ENCODE data around the gene KCTD16. TPM values are rescaled to one million over a fixed set of nuclear protein-coding genes. Genes with fewer than 3 reads are reported as not detected.

The KCTD16 gene
- polyA plus RNA-seq, 1 donor (not counting 4 experiments of a cell fraction or from before 2014, with no cell fraction given) = 0.04 TPM

DNA sequence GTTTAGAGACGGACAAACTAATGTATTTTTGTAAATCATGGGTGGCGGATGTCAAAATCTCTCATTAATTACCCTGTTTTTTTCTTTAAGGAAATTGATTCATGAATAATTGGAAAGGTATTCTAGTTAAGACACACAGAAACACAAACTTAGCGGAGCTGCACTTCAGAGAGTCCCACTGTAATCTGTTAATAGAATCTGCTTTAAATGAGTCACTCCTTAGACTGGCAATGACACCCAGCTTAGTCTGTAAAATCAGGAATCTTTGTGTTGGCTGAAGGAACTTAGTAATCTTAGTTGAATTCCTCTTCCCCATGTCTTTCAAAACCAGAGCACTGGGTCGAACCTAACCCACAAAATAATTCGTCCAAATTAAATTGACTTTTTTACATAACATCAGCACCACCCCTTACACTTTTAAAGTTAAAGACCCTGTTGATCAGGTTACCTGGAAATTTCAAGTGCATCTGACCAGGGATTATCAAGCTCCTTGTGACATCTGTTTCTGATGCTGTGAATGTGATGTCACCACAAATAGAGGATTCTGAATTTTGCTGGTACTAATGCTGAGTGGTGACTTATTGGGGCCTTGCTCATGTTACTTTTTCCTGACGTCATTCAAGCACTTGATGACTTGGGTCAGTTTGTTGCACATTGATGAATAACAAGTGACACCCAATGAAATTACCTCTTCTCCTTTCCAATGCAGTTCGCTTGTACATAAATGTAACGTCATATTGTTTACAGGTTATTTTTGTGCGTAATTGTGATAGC lies 313.6 kb downstream of the KCTD16 start:
- no peak for FAIRE-seq
- Histone ChIP-seq H3K36me3 (ENCODE audit: control insufficient read depth in 2 of 2, extremely low read depth in 1 of 2, insufficient read depth in 2 of 2, low read length in 2 of 2) (no peaks in the 10 kb centered on the region), H4K20me1 (ENCODE audit: control insufficient read depth, extremely low read depth, insufficient read depth, low read length) (no peaks in the 10 kb centered on the region), H3K9me3 (ENCODE audit: control insufficient read depth, low read depth, low read length) (no peaks in the 10 kb centered on the region), H3K9ac (ENCODE audit: control insufficient read depth, extremely low read depth, insufficient read depth, low read length) (no peak overlapping the region), H3K27ac (ENCODE audit: control insufficient read depth, insufficient read depth, low read length) (no peak overlapping the region), H3K4me1 (ENCODE audit: control insufficient read depth, extremely low read depth, insufficient read depth, low read length) (no peaks in the 10 kb centered on the region), H3K79me2 (ENCODE audit: control insufficient read depth, insufficient read depth, low read length) (no peaks in the 10 kb centered on the region), H3K27me3 (ENCODE audit: control insufficient read depth, extremely low read depth, insufficient read depth, low read length) (no peaks in the 10 kb centered on the region), H3K4me2 (ENCODE audit: control insufficient read depth, extremely low read depth, insufficient read depth, low read depth, low read length) (no peak overlapping the region), H3K4me3 (ENCODE audit: control insufficient read depth in 2 of 3, extremely low read depth in 1 of 3, insufficient read depth in 2 of 3, low read depth in 1 of 3, low read length in 3 of 3) (no peak overlapping the region), H2AFZ (ENCODE audit: control insufficient read depth, low read length) (no peak overlapping the region), H3K9me1 (ENCODE audit: control insufficient read depth, extremely low read depth, insufficient read depth, low read length) (no peaks in the 10 kb centered on the region)
- DNase-seq (ENCODE audit: low read depth, low spot score) = no peak
- dilution Hi-C loops (cut with MboI; ENCODE audit: extremely low pct_ligation_motif_present, low sequenced_read_pairs) = no loop called here
- TF ChIP-seq EZH2 (IDR thresholded peaks at IDR 0.05; ENCODE audit: low read length) = no peak
- TF ChIP-seq, protein P1, sequence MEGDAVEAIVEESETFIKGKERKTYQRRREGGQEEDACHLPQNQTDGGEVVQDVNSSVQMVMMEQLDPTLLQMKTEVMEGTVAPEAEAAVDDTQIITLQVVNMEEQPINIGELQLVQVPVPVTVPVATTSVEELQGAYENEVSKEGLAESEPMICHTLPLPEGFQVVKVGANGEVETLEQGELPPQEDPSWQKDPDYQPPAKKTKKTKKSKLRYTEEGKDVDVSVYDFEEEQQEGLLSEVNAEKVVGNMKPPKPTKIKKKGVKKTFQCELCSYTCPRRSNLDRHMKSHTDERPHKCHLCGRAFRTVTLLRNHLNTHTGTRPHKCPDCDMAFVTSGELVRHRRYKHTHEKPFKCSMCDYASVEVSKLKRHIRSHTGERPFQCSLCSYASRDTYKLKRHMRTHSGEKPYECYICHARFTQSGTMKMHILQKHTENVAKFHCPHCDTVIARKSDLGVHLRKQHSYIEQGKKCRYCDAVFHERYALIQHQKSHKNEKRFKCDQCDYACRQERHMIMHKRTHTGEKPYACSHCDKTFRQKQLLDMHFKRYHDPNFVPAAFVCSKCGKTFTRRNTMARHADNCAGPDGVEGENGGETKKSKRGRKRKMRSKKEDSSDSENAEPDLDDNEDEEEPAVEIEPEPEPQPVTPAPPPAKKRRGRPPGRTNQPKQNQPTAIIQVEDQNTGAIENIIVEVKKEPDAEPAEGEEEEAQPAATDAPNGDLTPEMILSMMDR (optimal IDR thresholded peaks at IDR 0.05 in 1 of 3, IDR thresholded peaks at IDR 0.05 in 1 of 3, conservative IDR thresholded peaks at IDR 0.05 in 1 of 3; ENCODE audit: extremely low read depth in 1 of 3, insufficient read depth in 2 of 3, low read length in 3 of 3) = no peak

DNA sequence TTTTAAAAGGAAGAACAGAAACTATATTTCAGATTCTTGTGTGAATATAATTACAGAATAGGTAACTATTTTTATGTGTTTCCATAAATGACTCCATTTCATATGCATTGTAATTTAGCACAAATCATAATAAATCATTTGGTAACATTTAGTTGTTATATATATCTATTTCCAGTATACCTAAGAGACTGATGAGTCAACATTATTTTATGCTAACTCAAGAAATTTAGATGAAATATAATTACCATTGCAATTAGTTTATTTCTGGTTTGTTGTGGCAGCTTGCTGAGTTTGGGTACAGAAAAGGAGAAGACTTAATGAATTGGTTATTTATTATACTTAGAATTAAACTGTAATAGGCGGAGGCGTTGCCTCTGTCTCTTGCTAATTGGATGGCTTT lies 314.9 kb downstream of the KCTD16 start:
- FAIRE-seq = no peak

More for the DNA sequence above, 314.9 kb downstream of the KCTD16 start:
- H3K27ac ChIP-seq (ENCODE audit: control insufficient read depth, insufficient read depth, low read length) = no peak overlapping the region
- H3K9me3 ChIP-seq (ENCODE audit: control insufficient read depth, low read depth, low read length) = no peaks in the 10 kb centered on the region
- H3K4me3 ChIP-seq (ENCODE audit: control insufficient read depth in 2 of 3, extremely low read depth in 1 of 3, insufficient read depth in 2 of 3, low read depth in 1 of 3, low read length in 3 of 3) = no peak overlapping the region
- H3K9ac ChIP-seq (ENCODE audit: control insufficient read depth, extremely low read depth, insufficient read depth, low read length) = no peak overlapping the region
- no peaks in the 10 kb centered on the region for H3K9me1 ChIP-seq (ENCODE audit: control insufficient read depth, extremely low read depth, insufficient read depth, low read length)
- H2AFZ ChIP-seq (ENCODE audit: control insufficient read depth, low read length) = no peak overlapping the region
- TF ChIP-seq, protein P1 (optimal IDR thresholded peaks at IDR 0.05 in 1 of 3, IDR thresholded peaks at IDR 0.05 in 1 of 3, conservative IDR thresholded peaks at IDR 0.05 in 1 of 3; ENCODE audit: extremely low read depth in 1 of 3, insufficient read depth in 2 of 3, low read length in 3 of 3) = no peak
- TF ChIP-seq EZH2 (IDR thresholded peaks at IDR 0.05; ENCODE audit: low read length) = no peak
- H3K79me2 ChIP-seq (ENCODE audit: control insufficient read depth, insufficient read depth, low read length) = no peaks in the 10 kb centered on the region
- dilution Hi-C loops (cut with MboI; ENCODE audit: extremely low pct_ligation_motif_present, low sequenced_read_pairs) = no loop called here
- no peaks in the 10 kb centered on the region for H3K27me3 ChIP-seq (ENCODE audit: control insufficient read depth, extremely low read depth, insufficient read depth, low read length)
- no peak overlapping the region for H3K4me2 ChIP-seq (ENCODE audit: control insufficient read depth, extremely low read depth, insufficient read depth, low read depth, low read length)
- no peaks in the 10 kb centered on the region for H3K4me1 ChIP-seq (ENCODE audit: control insufficient read depth, extremely low read depth, insufficient read depth, low read length)
- no peaks in the 10 kb centered on the region for H4K20me1 ChIP-seq (ENCODE audit: control insufficient read depth, extremely low read depth, insufficient read depth, low read length)
- no peak for DNase-seq (ENCODE audit: low read depth, low spot score)
- H3K36me3 ChIP-seq (ENCODE audit: control insufficient read depth in 2 of 2, extremely low read depth in 1 of 2, insufficient read depth in 2 of 2, low read length in 2 of 2) = no peaks in the 10 kb centered on the region
